ENCODE data around the gene RAD23B. TPM values are rescaled to one million over a fixed set of nuclear protein-coding genes. Genes with fewer than 3 reads are reported as not detected.

The RAD23B gene
- total RNA-seq (2022; extraction: Qiagen RNA extraction), result 88.2 to 116 TPM (median 108 TPM) in 5 replicates

GRCh38 chr9:107282759-107283622 is at the start of gene RAD23B:
TSS of gene RAD23B (plus strand) at chr9:107283279. CDS start at chr9:107283630, 351 bp downstream.

Other genes starting within 250 kb of the RAD23B start
- gene KLF4, start 206.5 kb downstream of the RAD23B start, total RNA-seq (2022; extraction: Qiagen RNA extraction), result 26.0 to 30.2 TPM (median 28.8 TPM) in 5 replicates

Measured in A549 treated with Mapracorat at 1 μM for 4 hours (cell line).